Trophoblast cell (in vitro differentiated cells and primary cell): Measurements from ENCODE around the gene SUPT20H.

ENCODE experiments used
- DNase-seq, 2 donors: peaks; one replicate each; pipeline ENCODE4 v3.0.0-alpha.2; 2016
- H2AFZ ChIP-seq: 2 replicates; pipeline ENCODE4 v1.6.1; 2013; ENCODE audit warnings: low read length, moderate library complexity, mild to moderate bottlenecking; ENCODE audit not compliant: insufficient read depth, poor library complexity
- H2AK5ac ChIP-seq: 2 replicates; pipeline ENCODE4 v1.6.1; 2013; ENCODE audit warnings: mild to moderate bottlenecking, low read length
- H2BK120ac ChIP-seq: 2 replicates; pipeline ENCODE4 v1.6.1; 2013; ENCODE audit warnings: low read length, mild to moderate bottlenecking, moderate library complexity; ENCODE audit not compliant: insufficient read depth, poor library complexity
- H2BK12ac ChIP-seq: 2 replicates; pipeline ENCODE4 v1.6.1; 2013; ENCODE audit warnings: mild to moderate bottlenecking, low read length, moderate library complexity
- H2BK5ac ChIP-seq: 2 replicates; pipeline ENCODE4 v1.6.1; 2013; ENCODE audit warnings: low read length, low read depth, moderate library complexity, mild to moderate bottlenecking; ENCODE audit not compliant: poor library complexity
- H3K14ac ChIP-seq: 2 replicates; pipeline ENCODE4 v1.6.1; 2013; ENCODE audit warnings: mild to moderate bottlenecking, low read length
- H3K18ac ChIP-seq: 2 replicates; pipeline ENCODE4 v1.6.1; 2013; ENCODE audit warnings: mild to moderate bottlenecking, low read length
- H3K23ac ChIP-seq: 2 replicates; pipeline ENCODE4 v1.6.1; 2013; ENCODE audit warnings: low read length
- H3K27ac ChIP-seq: 2 replicates; pipeline ENCODE4 v1.5.1; 2013; ENCODE audit warnings: low read depth, mild to moderate bottlenecking, inconsistent platforms, low read length, moderate library complexity
- H3K27me3 ChIP-seq: 2 replicates; pipeline ENCODE4 v1.6.1; 2013; ENCODE audit warnings: inconsistent platforms, mild to moderate bottlenecking, low read length, moderate library complexity; ENCODE audit not compliant: insufficient read depth
- H3K36me3 ChIP-seq, 2 experiments: 1 replicate in 1 of 2; 2 replicates in 1 of 2; pipeline ENCODE4 v1.6.1; 2013; ENCODE audit warnings: low read length in 2 of 2, mild to moderate bottlenecking in 2 of 2, moderate library complexity in 1 of 2; ENCODE audit not compliant: insufficient read depth in 2 of 2, control insufficient read depth in 1 of 2
- H3K4ac ChIP-seq: 2 replicates; pipeline ENCODE4 v1.6.1; 2013; ENCODE audit warnings: low read depth, mild to moderate bottlenecking, low read length, moderate library complexity
- H3K4me1 ChIP-seq, 2 experiments: 1 replicate in 1 of 2; 2 replicates in 1 of 2; pipeline ENCODE4 v1.6.1; 2013; ENCODE audit warnings: low read length in 2 of 2, mild to moderate bottlenecking in 2 of 2, moderate library complexity in 1 of 2; ENCODE audit not compliant: insufficient read depth in 2 of 2, control insufficient read depth in 1 of 2
- H3K4me2 ChIP-seq: 2 replicates; pipeline ENCODE4 v1.6.1; 2013; ENCODE audit warnings: inconsistent platforms, mild to moderate bottlenecking, low read length, moderate library complexity
- H3K4me3 ChIP-seq: 2 replicates; pipeline ENCODE4 v1.5.1; 2013; ENCODE audit warnings: mild to moderate bottlenecking, low read depth, low read length, inconsistent platforms
- H3K79me1 ChIP-seq: one replicate; pipeline ENCODE4 v1.6.1; 2013; ENCODE audit warnings: low read length
- H3K79me2 ChIP-seq: 2 replicates; pipeline ENCODE4 v1.6.1; 2013; ENCODE audit warnings: low read length, mild to moderate bottlenecking; ENCODE audit not compliant: control insufficient read depth, insufficient read depth, poor library complexity
- H3K9ac ChIP-seq: 2 replicates; pipeline ENCODE4 v1.6.1; 2013; ENCODE audit warnings: mild to moderate bottlenecking, low read length
- H3K9me3 ChIP-seq: 2 replicates; pipeline ENCODE4 v1.6.1; 2013; ENCODE audit warnings: low read depth, mild to moderate bottlenecking, control low read depth, inconsistent platforms, low read length; ENCODE audit not compliant: insufficient read depth
- H4K12ac ChIP-seq: 2 replicates; pipeline ENCODE4 v1.6.1; 2013; ENCODE audit warnings: low read depth, mild to moderate bottlenecking, low read length, moderate library complexity
- H4K8ac ChIP-seq: 2 replicates; pipeline ENCODE4 v1.6.1; 2013; ENCODE audit warnings: low read depth, mild to moderate bottlenecking, low read length, moderate library complexity
- H4K91ac ChIP-seq: one replicate; pipeline ENCODE4 v1.6.1; 2013; ENCODE audit warnings: low read depth, mild to moderate bottlenecking, low read length, moderate library complexity
- WGBS: extraction: QIAGEN DNeasy Blood & Tissue Kit; methylation state at CpG from one replicate; pipeline ENCODE4 v1.1.7; 2013; ENCODE audit warnings: missing lambda C conversion rate; ENCODE audit not compliant: insufficient read length, insufficient coverage; ENCODE audit errors: extremely low coverage; 5-methylcytosine and 5-hydroxymethylcytosine counted together

Gene SUPT20H

GRCh38 chr13:37027639-37028038 lies 31.8 kb downstream of the SUPT20H start:
- Histone ChIP-seq H2AK5ac (no peak overlapping the region), H3K9me3 (no peaks in the 10 kb centered on the region), H3K4ac (no peak overlapping the region), H4K8ac (no peak overlapping the region), H3K14ac (no peak overlapping the region), H3K4me1 (no peaks in the 10 kb centered on the region), H4K91ac (no peak overlapping the region), H3K36me3 (peaks cover 4 to 19% of the 10 kb centered on the region in 2 experiments), H3K27ac (no peak overlapping the region), H2BK5ac (no peak overlapping the region), H3K18ac (no peak overlapping the region), H3K23ac (no peak overlapping the region), H2BK12ac (no peak overlapping the region), H3K4me2 (no peak overlapping the region), H3K27me3 (no peaks in the 10 kb centered on the region), H2AFZ (no peak overlapping the region), H2BK120ac (no peak overlapping the region), H3K79me2 (no peaks in the 10 kb centered on the region), H3K79me1 (no peaks in the 10 kb centered on the region), H4K12ac (no peak overlapping the region), H3K4me3 (no peak overlapping the region), H3K9ac (no peak overlapping the region)
- WGBS, result no CpG with 5 or more reads among the region's 2 CpGs
- DNase-seq, result no peak

DNA sequence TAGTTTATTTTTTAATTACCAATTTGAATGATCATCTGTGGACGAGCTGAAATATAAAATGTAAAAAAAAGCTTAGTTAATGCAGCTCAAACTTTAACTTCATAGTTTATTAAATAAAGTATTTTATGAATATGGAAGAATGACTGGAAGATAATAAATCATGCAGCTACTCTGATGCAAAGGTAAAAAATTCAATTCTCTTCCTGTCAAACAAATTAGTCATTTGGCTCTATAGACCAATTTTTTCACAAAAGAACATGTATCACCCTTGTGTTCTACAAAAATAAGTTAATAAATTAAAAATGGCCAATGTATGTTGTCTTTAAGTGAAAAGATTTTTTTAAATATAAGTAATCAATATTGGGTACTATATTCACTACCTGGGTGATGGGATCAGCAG lies 32.7 kb downstream of the SUPT20H start:
- Histone ChIP-seq H3K4me2 (no peak overlapping the region), H3K9me3 (no peaks in the 10 kb centered on the region), H2BK12ac (no peak overlapping the region), H2BK120ac (no peak overlapping the region), H4K8ac (no peak overlapping the region), H3K4me1 (no peaks in the 10 kb centered on the region), H3K14ac (no peak overlapping the region), H3K79me1 (no peaks in the 10 kb centered on the region), H2BK5ac (no peak overlapping the region), H3K27me3 (no peaks in the 10 kb centered on the region), H3K4ac (no peak overlapping the region), H2AK5ac (no peak overlapping the region), H3K36me3 (peaks cover 6 to 17% of the 10 kb centered on the region in 2 experiments), H3K18ac (no peak overlapping the region), H3K79me2 (no peaks in the 10 kb centered on the region), H3K23ac (no peak overlapping the region), H4K12ac (no peak overlapping the region), H3K27ac (no peak overlapping the region), H3K4me3 (no peak overlapping the region), H3K9ac (no peak overlapping the region), H2AFZ (no peak overlapping the region), H4K91ac (no peak overlapping the region)
- WGBS, result no CpG with 5 or more reads among the region's 1 CpG
- no peak for DNase-seq

- Histone ChIP-seq H3K14ac (no peak overlapping the region), H4K91ac (no peak overlapping the region), H3K27me3 (no peaks in the 10 kb centered on the region), H3K27ac (no peak overlapping the region), H2BK120ac (no peak overlapping the region), H2BK12ac (no peak overlapping the region), H3K9me3 (no peaks in the 10 kb centered on the region), H3K4ac (no peak overlapping the region), H3K4me3 (no peak overlapping the region), H4K8ac (no peak overlapping the region), H3K36me3 (peaks cover 9 to 18% of the 10 kb centered on the region in 2 experiments), H2BK5ac (no peak overlapping the region), H3K9ac (no peak overlapping the region), H3K79me2 (no peaks in the 10 kb centered on the region), H4K12ac (no peak overlapping the region), H2AFZ (no peak overlapping the region), H3K4me2 (no peak overlapping the region), H3K4me1 (no peaks in the 10 kb centered on the region), H3K18ac (no peak overlapping the region), H2AK5ac (no peak overlapping the region), H3K23ac (no peak overlapping the region), H3K79me1 (no peaks in the 10 kb centered on the region)
- no CpG with 5 or more reads among the region's 1 CpG for WGBS
- DNase-seq, result peak in 1 of 2 donors; percentile 5
These were observed 35.6 kb downstream of the SUPT20H start for GRCh38 chr13:37023871-37024270.

- Histone ChIP-seq H3K18ac (no peak overlapping the region), H3K4ac (no peak overlapping the region), H4K91ac (no peak overlapping the region), H3K79me2 (no peaks in the 10 kb centered on the region), H4K12ac (no peak overlapping the region), H3K79me1 (no peaks in the 10 kb centered on the region), H2BK120ac (no peak overlapping the region), H3K9ac (no peak overlapping the region), H3K4me1 (no peaks in the 10 kb centered on the region), H3K27me3 (no peaks in the 10 kb centered on the region), H2BK12ac (no peak overlapping the region), H3K14ac (no peak overlapping the region), H4K8ac (no peak overlapping the region), H3K23ac (no peak overlapping the region), H3K9me3 (no peaks in the 10 kb centered on the region), H3K4me3 (no peak overlapping the region), H2AK5ac (no peak overlapping the region), H2BK5ac (no peak overlapping the region), H3K27ac (no peak overlapping the region), H3K36me3 (peaks cover 10 to 15% of the 10 kb centered on the region in 2 experiments), H3K4me2 (no peak overlapping the region), H2AFZ (no peak overlapping the region)
- WGBS, result no CpG with 5 or more reads among the region's 1 CpG
- no peak for DNase-seq
These were observed 44.9 kb downstream of the SUPT20H start for GRCh38 chr13:37014609-37015008.
